Right atrium auricular region (tissue), 2 donors: ENCODE data around the gene PPP3R1. TPM values are rescaled to one million over a fixed set of nuclear protein-coding genes. Genes with fewer than 3 reads are reported as not detected.

Experiments used
- DNase-seq: peaks from one replicate; pipeline ENCODE4 v3.0.0-alpha.2; 2019; ENCODE audit warnings: low spot score
- H3K27ac ChIP-seq, 2 donors: fragments of 200-600 bp; sonication (generic); 1 replicate in 1 of 2; 2 replicates in 1 of 2; pipeline ENCODE4 v1.5.1; 2016 to 2019
- H3K27me3 ChIP-seq, 2 donors: fragments of 200-600 bp; sonication (generic); one replicate each; pipeline versions ENCODE4 v1.5.1 to v1.6.0; 2017 to 2019
- H3K36me3 ChIP-seq: fragments of 200-600 bp; sonication (generic); one replicate; pipeline ENCODE4 v1.5.1; 2016
- H3K4me1 ChIP-seq, 2 donors: fragments of 200-600 bp; sonication (generic); one replicate each; pipeline versions ENCODE4 v1.5.1 to v1.6.0; 2017 to 2019
- H3K4me3 ChIP-seq, 2 donors: fragments of 200-600 bp; sonication (generic); 1 replicate in 1 of 2; 2 replicates in 1 of 2; pipeline ENCODE4 v1.5.1; 2017 to 2019; ENCODE audit warnings: mild to moderate bottlenecking in 1 of 2, moderate library complexity in 1 of 2
- H3K9me3 ChIP-seq, 2 donors: fragments of 200-600 bp; sonication (generic); one replicate each; pipeline ENCODE4 v1.5.1; 2019
- total RNA-seq, 2 donors: library from RNA; depleted of rRNA; stranded (reverse); fragments of >200 nt; gene quantifications; one replicate each; pipeline ENCODE4 v1.1.0, GENCODE V29; 2016
- TF ChIP-seq, protein P1 (sequence below), 2 donors: fragments of 200-600 bp; sonication (generic); IDR thresholded peaks; one replicate each; pipeline ENCODE4 v1.5.1; 2019; ENCODE audit warnings: antibody characterized with exemption in 2 of 2

PPP3R1 gene
- total RNA-seq, 2 donors from 2014 or later = 16.7 to 18.4 TPM

DNA sequence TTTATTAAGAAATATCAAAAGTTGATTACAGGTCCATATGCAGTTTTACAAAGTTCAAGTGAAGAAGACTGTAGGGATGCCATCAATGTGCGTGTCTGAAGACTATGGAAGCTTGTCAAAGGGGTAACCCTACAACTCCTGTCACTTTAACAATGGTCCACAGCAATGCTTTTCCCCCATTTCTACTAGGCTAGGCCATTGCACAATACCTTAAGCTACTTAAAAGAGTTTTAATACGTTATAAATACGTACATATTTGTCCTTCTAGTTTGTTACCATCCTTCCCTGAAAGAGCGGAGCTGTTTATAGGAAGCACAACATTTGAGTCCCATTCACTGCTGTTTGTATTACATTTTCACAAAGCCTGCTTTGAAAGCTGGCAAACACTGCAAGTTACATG lies 40.7 kb upstream of the PPP3R1 start:
- no peak for DNase-seq
- H3K27me3 ChIP-seq = no peaks in the 10 kb centered on the region
- no peak overlapping the region for H3K27ac ChIP-seq
- no peaks in the 10 kb centered on the region for H3K36me3 ChIP-seq
- TF ChIP-seq, protein P1, sequence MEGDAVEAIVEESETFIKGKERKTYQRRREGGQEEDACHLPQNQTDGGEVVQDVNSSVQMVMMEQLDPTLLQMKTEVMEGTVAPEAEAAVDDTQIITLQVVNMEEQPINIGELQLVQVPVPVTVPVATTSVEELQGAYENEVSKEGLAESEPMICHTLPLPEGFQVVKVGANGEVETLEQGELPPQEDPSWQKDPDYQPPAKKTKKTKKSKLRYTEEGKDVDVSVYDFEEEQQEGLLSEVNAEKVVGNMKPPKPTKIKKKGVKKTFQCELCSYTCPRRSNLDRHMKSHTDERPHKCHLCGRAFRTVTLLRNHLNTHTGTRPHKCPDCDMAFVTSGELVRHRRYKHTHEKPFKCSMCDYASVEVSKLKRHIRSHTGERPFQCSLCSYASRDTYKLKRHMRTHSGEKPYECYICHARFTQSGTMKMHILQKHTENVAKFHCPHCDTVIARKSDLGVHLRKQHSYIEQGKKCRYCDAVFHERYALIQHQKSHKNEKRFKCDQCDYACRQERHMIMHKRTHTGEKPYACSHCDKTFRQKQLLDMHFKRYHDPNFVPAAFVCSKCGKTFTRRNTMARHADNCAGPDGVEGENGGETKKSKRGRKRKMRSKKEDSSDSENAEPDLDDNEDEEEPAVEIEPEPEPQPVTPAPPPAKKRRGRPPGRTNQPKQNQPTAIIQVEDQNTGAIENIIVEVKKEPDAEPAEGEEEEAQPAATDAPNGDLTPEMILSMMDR (IDR thresholded peaks at IDR 0.05) = no peak
- H3K9me3 ChIP-seq = no peaks in the 10 kb centered on the region
- peaks cover 0 to 21% of the 10 kb centered on the region in 2 donors for H3K4me1 ChIP-seq
- no peak overlapping the region for H3K4me3 ChIP-seq

DNA sequence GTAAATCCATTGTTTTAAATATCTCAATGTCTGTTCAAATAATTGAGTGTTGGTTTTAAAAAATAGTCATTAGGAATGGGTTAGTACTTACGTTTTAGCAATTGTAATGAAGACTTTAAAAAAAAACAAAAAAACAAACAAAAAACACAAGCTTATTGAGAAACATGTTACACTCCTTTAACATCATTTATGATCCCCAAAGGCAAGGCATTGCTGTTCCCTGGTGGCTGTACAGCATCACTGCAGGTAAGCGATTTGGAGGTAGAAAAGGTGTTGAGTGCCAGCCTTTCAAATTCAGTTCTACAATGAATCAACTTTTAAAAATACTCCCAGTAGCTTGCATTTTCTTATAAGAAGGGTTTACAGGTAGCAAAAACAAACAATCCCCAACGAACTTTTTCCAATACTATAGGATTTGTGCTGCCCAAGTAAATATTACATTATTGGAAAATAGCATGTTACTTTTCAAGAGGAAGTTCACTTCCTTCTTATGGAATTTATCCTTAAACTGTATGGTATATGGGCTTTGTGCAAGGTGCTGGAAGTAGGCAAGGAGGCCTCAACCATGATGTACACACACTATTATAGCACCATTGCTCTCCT lies 39.9 kb upstream of the PPP3R1 start:
- H3K36me3 ChIP-seq = no peaks in the 10 kb centered on the region
- H3K4me1 ChIP-seq = peaks cover 0 to 28% of the 10 kb centered on the region in 2 donors
- TF ChIP-seq, protein P1 (IDR thresholded peaks at IDR 0.05) = peak; percentile 36 to 59
- H3K9me3 ChIP-seq = no peaks in the 10 kb centered on the region
- no peak for DNase-seq
- H3K27ac ChIP-seq = no peak overlapping the region
- no peak overlapping the region for H3K4me3 ChIP-seq
- no peaks in the 10 kb centered on the region for H3K27me3 ChIP-seq

DNA sequence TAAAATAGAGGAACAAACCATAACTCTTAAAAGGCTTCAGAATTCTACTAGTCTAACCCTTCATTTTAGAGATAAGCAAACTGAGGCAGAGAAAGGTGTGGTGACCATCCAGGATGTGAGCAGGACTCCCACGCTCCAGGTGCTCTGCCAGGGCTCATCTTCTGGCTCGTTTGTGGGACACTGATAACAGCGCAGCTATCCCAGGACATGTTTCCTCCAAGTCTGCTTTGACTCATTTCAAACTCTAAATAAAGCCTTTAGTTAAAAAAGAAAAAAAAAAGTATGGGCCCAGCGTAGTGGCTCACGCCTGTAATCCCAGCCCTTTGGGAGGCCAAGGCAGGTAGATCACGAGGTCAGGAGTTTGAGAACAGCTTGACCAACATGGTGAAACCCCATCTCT lies 39.0 kb upstream of the PPP3R1 start:
- Histone ChIP-seq H3K4me3 (no peak overlapping the region), H3K36me3 (no peaks in the 10 kb centered on the region), H3K27ac (peak overlapping the region in 1 of 2 donors; percentile 8), H3K9me3 (no peaks in the 10 kb centered on the region), H3K4me1 (peaks cover 0 to 28% of the 10 kb centered on the region in 2 donors), H3K27me3 (no peaks in the 10 kb centered on the region)
- DNase-seq = no peak
- TF ChIP-seq, protein P1 (IDR thresholded peaks at IDR 0.05) = no peak

DNA sequence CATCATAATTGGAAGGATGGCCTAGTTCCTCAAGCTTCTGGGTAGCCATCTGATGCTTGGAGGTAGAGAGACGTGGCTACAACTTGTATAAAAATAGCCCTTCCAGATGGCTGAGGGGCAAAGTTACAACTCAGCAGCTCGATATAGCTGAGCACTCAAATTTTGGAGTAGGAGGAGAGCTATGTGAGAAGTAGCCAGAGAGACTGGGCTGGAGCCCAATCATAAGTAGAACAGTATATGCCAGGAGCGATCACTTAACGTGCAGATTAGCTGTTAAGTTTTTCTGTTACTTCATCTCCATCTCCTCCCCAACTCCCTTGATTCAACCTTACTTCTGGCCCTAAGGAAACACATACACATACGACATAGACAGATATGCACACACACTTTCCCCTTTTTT lies 38.6 kb upstream of the PPP3R1 start:
- H3K27me3 ChIP-seq = no peaks in the 10 kb centered on the region
- H3K27ac ChIP-seq = peak overlapping the region in 1 of 2 donors; percentile 23
- TF ChIP-seq, protein P1 (IDR thresholded peaks at IDR 0.05) = no peak
- peaks cover 0 to 28% of the 10 kb centered on the region in 2 donors for H3K4me1 ChIP-seq
- DNase-seq = no peak
- H3K9me3 ChIP-seq = no peaks in the 10 kb centered on the region
- no peak overlapping the region for H3K4me3 ChIP-seq
- no peaks in the 10 kb centered on the region for H3K36me3 ChIP-seq

DNA sequence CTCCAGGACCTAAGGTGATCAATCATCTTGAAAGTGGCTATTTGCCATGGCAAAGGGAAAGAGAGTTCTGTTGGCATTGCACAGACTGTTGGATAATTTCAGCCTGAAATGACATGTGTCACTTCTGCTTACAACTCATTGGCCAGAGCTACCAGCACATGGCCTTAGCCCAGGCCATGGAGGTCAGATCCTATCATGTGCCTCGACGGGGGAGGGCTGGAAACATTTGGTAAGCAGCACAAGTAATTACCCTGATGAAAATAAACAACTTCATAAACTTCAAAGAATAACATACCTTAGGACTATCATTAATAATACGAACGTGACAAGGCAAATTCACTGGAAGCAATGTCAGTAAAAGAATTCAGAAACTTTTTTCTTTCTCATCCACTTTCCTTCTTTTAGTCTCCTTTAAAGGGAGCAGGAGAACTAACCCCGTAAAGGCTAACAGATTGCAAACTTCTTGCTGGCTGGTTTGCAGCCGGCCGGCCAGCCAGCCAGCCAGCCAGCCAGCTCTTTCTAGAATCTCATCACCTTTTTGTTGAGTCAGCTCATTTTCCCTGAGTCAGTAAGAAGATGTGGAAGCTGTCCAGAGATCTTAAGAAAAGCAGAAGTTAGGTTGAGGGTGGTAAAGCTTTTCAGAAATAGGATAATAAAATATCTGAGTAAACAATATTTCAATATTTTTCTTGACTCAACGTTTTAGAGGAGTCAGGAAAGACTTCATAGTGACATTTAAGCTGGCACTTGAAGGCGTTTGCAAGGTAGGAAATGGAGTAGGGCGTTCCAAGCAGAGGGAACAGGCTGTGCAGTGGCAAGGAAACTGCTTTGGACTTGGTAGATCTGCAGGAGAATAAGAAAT lies 35.5 kb upstream of the PPP3R1 start:
- H3K4me1 ChIP-seq = peaks cover 0 to 35% of the 10 kb centered on the region in 2 donors
- TF ChIP-seq, protein P1 (IDR thresholded peaks at IDR 0.05) = no peak
- no peak overlapping the region for H3K4me3 ChIP-seq

More for the DNA sequence above, 35.5 kb upstream of the PPP3R1 start:
- Histone ChIP-seq H3K27me3 (no peaks in the 10 kb centered on the region), H3K36me3 (no peaks in the 10 kb centered on the region), H3K9me3 (no peaks in the 10 kb centered on the region), H3K27ac (peak overlapping the region in 1 of 2 donors; percentile 15)
- DNase-seq = no peak
